ENCODE data around the gene RAPGEF2.
"Not testable (repeated sequence)": the region's sequence is repeated elsewhere in the genome, so short reads cannot be mapped to it uniquely, and the experiment has no call there.

GRCh38 chr4:159116693-159117092 is 13.8 kb downstream of the RAPGEF2 start:
- TF ChIP-seq, protein P1, sequence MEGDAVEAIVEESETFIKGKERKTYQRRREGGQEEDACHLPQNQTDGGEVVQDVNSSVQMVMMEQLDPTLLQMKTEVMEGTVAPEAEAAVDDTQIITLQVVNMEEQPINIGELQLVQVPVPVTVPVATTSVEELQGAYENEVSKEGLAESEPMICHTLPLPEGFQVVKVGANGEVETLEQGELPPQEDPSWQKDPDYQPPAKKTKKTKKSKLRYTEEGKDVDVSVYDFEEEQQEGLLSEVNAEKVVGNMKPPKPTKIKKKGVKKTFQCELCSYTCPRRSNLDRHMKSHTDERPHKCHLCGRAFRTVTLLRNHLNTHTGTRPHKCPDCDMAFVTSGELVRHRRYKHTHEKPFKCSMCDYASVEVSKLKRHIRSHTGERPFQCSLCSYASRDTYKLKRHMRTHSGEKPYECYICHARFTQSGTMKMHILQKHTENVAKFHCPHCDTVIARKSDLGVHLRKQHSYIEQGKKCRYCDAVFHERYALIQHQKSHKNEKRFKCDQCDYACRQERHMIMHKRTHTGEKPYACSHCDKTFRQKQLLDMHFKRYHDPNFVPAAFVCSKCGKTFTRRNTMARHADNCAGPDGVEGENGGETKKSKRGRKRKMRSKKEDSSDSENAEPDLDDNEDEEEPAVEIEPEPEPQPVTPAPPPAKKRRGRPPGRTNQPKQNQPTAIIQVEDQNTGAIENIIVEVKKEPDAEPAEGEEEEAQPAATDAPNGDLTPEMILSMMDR (IDR thresholded peaks at IDR 0.05) = not testable (repeated sequence)
- TF ChIP-seq POLR2AphosphoS5 (IDR thresholded peaks at IDR 0.05; ENCODE audit: low read depth, low read length) = not testable (repeated sequence)

All from Panc1 (cell line).